ENCODE results near the gene KDM6B.

KDM6B gene

DNA sequence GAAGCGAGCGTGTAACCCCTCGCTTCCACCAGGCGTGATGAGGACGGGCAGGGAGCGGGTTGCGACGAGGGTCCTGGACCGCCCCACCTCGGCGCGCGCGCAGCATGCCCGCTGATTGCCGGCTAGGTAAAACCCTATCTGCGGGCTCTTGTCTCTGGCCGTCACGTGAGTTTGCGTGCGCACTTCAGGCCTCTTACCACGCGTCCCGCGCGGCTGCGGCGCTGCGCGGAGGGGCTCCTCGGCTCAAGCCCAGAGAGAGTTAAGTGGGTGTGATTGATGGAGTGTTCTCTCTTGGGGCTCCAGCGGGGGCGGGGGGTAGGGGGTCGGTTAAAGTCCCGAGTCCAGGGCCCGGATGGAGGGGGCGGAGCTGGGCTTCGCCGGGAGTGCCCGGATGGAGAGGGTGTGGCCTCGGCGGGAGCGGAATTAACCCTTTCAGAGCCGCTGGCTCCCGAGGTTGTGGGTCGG is 7.9 kb downstream of the KDM6B start:
- DNase-seq, result peak; percentile 67 to 80

DNA sequence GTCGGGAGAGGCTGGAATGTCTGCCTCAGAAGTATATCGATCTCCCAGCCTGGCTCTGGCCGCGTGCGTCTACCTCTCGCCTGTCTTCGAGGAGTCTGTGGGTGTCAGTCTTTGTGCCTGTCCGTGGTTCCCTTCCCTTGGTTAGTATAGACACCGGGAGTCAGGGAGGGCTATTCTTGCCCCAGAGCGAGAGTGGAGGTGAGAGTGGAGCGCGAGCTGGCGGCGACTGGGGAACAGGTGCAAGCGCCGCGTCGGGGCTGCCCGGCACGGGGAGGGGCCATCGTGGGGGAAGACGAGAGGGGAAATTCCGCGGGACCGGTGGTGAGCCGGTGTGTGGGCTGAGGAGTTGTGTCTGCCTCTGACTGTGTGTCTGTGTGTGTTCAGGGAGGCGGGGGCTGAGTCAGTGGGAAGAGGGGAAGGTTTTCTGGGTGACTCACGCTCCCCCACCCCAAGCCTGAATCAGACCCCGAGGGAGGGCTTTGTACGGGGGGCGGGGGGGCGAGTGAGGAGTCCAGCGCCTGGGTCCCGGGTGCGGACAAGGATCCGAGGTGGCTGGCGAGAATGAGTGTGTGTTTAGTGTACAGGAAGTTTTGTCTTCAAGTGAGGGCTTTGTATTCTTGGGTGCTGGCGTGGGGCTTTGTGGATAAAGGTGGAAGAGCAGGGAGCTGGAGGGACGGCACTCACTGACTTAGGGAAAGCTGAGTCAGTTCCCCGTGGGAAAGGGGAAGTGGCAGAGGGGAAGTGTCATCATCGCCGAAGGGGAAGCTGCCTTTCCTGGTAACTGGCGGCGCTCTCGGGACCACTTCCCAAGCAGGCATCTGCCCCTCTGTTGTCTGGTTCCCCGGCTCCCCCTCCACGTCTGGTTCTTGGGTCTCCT is 8.6 kb downstream of the KDM6B start:
- DNase-seq, result peak; percentile 72 to 73

DNA sequence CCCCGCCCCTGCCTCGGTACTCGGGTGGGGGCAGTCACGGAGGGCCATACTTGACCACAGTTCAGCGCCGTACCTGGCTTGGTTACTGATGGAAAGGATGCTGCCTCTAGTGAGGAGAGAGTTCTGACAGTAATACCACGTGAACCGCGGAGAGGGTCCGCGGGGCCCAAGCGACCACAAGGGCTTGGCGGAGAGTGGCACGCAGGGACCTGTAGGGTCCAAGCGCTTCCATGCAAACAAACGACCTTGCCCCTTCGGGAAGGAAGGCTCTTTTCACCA is 9.2 kb downstream of the KDM6B start:
- no peak for DNase-seq

DNA sequence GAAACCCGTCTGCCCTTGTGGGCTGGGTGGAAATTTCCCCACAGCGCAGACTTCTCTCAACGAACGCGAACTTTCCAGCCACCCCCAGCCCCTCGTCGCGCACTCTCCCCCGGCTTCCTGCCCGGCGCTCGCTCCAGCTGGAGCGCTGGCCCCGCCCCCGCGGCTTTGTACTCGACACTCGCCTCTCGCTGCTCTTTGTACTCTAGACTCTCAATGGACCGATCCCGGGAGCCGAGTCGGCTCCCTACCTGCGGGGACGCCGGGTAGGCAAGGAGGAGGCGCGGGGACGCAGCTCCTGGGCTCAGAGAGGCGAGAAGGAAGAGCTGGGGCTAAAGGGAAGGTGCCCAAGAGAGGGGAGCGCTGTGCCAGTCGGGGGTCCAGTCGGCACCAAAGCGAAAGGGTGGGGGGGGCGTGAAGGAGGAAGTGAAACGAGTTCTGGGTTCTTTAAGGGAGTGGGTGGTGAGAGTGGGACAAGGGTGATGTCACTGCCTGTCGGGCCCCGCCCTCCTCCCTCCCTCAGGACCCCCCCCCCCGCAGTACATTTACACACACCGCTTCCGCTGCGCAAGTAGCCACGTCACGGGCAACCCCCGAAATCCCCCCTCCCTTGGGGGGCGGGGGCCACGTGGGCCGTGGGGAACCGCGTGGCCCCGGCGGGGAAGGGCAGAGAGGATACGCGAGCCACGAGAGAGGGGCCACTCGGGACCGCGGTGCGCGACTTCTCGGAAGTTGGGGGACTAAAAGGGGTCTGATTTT is 9.7 kb downstream of the KDM6B start:
- peak; percentile 63 to 88 for DNase-seq

DNA sequence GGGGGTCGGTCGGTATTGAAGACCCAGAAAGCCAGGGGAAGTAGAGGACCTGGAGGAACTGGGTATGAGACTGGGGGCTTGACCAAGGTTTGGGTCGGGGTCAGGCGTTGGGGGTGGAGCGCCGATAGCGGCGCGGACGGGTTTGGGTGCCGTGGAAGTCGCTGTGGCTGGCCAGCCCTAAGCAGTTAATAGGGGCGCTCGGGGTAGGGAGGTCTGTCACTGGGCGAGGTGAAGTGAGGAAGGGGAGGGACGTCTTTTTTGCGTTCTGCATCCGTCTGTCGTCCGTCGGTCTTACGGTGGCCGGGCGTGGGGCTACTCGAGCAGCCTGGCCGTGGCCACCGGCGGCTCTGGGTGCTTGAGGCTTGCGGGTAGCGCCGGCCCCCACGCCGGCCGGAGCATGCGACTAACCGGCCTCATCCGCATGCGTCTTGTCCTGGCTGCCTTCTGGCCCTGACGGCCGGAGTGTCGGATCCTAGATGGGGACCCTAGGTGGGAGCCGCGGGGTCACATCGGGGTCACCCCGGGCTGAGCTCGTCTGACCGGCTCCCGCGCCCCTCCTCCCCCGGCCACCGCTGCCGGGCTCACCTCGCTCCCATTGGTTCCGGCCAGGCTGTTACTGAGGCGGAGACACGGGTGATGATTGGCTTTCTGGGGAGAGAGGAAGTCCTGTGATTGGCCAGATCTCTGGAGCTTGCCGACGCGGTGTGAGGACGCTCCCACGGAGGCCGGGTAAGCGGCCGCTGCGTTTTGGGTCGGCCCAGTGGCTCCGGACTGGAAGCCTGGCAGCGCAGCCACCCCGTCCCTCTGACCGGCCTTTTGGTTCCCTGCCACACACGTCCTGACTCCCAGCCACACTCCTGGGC is 10.5 kb downstream of the KDM6B start:
- peak; percentile 91 to 95 for DNase-seq

DNA sequence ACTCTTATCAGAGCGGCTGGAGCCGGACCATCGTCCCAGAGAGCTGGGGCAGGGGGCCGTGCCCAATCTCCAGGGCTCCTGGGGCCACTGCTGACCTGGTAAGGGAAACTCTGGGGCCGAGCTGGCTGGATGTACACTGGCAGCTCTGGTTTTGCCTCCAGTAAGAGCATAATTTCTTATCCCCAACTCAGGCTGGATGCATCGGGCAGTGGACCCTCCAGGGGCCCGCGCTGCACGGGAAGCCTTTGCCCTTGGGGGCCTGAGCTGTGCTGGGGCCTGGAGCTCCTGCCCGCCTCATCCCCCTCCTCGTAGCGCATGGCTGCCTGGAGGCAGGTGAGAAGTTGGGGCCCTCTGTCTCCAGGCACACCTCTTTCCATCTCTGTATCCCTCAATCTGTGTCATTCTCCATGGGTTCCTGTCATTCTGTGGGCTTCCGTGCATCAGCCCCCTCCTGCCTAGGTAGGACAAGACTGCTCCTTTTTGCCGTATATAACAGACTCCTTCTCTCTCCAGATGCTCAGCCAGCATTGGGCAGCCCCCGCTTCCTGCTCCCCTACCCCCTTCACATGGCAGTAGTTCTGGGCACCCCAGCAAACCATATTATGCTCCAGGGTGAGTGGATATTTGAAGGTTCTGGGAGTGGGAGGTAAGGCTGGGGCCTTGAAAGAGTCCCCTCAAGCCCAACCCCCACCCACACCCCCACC is 11.5 kb downstream of the KDM6B start:
- DNase-seq, result no peak

DNA sequence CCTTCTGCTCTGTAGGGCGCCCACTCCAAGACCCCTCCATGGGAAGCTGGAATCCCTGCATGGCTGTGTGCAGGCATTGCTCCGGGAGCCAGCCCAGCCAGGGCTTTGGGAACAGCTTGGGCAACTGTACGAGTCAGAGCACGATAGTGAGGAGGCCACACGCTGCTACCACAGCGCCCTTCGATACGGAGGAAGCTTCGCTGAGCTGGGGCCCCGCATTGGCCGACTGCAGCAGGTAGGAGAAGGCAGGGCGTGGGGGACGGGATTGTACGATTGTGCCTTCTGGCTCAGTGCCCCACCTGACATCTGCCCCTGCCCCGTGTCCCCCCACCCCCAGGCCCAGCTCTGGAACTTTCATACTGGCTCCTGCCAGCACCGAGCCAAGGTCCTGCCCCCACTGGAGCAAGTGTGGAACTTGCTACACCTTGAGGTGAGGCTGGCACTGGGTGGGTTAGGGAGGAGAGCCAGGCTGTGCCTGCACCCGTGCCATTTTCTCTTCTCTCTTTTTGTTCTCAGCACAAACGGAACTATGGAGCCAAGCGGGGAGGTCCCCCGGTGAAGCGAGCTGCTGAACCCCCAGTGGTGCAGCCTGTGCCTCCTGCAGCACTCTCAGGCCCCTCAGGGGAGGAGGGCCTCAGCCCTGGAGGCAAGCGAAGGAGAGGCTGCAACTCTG is 12.2 kb downstream of the KDM6B start:
- DNase-seq, result no peak

DNA sequence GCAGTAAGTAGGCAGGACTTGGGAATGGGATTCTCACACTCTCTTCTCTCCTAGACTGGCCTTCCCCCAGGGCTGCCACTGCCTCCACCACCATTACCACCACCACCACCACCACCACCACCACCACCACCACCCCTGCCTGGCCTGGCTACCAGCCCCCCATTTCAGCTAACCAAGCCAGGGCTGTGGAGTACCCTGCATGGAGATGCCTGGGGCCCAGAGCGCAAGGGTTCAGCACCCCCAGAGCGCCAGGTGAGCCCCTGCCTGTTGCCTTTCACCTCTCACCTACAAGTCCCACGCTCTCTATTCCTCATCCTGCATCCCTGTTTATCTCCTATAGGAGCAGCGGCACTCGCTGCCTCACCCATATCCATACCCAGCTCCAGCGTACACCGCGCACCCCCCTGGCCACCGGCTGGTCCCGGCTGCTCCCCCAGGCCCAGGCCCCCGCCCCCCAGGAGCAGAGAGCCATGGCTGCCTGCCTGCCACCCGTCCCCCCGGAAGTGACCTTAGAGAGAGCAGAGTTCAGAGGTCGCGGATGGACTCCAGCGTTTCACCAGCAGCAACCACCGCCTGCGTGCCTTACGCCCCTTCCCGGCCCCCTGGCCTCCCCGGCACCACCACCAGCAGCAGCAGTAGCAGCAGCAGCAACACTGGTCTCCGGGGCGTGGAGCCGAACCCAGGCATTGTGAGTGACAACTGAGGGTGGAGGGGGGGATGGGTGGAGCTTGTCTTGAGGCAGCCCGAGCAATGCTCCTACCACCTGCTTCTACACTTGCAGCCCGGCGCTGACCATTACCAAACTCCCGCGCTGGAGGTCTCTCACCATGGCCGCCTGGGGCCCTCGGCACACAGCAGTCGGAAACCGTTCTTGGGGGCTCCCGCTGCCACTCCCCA is 13.0 kb downstream of the KDM6B start:
- DNase-seq, result no peak

DNA sequence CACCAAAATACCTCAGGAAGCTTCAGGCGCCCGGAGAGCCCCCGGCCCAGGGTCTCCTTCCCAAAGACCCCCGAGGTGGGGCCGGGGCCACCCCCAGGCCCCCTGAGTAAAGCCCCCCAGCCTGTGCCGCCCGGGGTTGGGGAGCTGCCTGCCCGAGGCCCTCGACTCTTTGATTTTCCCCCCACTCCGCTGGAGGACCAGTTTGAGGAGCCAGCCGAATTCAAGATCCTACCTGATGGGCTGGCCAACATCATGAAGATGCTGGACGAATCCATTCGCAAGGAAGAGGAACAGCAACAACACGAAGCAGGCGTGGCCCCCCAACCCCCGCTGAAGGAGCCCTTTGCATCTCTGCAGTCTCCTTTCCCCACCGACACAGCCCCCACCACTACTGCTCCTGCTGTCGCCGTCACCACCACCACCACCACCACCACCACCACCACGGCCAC is 14.1 kb downstream of the KDM6B start:
- DNase-seq, result no peak

DNA sequence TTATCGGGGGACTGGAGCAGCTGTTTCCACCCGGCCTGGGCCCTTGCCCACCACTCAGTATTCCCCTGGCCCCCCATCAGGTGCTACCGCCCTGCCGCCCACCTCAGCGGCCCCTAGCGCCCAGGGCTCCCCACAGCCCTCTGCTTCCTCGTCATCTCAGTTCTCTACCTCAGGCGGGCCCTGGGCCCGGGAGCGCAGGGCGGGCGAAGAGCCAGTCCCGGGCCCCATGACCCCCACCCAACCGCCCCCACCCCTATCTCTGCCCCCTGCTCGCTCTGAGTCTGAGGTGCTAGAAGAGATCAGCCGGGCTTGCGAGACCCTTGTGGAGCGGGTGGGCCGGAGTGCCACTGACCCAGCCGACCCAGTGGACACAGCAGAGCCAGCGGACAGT is 14.7 kb downstream of the KDM6B start:
- DNase-seq, result no peak

DNA sequence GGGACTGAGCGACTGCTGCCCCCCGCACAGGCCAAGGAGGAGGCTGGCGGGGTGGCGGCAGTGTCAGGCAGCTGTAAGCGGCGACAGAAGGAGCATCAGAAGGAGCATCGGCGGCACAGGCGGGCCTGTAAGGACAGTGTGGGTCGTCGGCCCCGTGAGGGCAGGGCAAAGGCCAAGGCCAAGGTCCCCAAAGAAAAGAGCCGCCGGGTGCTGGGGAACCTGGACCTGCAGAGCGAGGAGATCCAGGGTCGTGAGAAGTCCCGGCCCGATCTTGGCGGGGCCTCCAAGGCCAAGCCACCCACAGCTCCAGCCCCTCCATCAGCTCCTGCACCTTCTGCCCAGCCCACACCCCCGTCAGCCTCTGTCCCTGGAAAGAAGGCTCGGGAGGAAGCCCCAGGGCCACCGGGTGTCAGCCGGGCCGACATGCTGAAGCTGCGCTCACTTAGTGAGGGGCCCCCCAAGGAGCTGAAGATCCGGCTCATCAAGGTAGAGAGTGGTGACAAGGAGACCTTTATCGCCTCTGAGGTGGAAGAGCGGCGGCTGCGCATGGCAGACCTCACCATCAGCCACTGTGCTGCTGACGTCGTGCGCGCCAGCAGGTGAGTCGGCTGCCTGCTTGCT is 15.2 kb downstream of the KDM6B start:
- DNase-seq, result no peak

DNA sequence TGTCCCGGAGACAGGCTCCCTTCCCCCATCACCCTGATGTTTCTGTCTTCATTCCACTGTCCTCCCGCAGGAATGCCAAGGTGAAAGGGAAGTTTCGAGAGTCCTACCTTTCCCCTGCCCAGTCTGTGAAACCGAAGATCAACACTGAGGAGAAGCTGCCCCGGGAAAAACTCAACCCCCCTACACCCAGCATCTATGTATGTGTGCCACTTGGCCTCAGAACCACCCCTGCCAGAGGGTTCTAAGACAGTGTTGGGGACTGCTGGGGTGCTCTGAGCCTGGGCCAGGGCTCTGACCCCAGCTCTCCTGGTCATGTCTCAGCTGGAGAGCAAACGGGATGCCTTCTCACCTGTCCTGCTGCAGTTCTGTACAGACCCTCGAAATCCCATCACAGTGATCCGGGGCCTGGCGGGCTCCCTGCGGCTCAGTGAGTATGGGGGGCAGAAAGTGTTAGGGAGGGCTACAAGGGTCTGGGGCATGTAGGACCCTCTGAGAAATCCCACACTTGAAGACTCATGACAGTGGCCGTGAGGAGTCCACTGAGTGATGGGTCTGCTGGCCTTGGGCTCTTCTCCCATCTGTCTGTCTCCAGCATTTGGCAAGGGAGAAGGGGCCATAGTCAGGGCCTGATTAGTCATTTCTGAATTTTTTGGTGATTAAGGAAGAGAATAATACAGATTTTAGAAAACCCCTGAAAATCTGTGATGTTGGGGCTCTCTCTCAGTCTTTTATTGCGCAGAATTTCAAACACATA is 15.9 kb downstream of the KDM6B start:
- DNase-seq, result no peak

DNA sequence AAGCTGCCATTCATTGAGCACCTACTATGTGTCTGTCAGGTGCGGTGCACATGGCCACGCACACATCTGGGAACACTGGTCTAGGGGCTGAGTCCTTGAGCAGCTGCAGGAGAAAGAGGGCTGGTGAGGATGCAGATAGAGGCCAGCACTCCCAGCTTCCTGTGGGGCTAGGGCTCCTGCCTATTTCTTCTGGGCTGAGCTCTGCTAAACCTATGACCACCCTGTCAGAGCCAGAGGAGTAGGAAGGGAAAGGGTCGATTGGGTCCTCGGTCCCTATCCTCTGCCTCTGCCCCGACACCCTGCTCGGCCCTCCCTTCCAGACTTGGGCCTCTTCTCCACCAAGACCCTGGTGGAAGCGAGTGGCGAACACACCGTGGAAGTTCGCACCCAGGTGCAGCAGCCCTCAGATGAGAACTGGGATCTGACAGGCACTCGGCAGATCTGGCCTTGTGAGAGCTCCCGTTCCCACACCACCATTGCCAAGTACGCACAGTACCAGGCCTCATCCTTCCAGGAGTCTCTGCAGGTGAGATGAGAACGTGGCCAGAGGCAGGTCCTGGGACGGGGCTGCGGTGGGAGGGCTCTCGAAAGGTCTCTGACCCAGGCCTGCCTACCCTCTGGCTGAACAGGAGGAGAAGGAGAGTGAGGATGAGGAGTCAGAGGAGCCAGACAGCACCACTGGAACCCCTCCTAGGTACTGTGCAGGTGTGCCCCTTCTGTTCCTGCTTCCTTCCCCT is 16.9 kb downstream of the KDM6B start:
- DNase-seq, result no peak

DNA sequence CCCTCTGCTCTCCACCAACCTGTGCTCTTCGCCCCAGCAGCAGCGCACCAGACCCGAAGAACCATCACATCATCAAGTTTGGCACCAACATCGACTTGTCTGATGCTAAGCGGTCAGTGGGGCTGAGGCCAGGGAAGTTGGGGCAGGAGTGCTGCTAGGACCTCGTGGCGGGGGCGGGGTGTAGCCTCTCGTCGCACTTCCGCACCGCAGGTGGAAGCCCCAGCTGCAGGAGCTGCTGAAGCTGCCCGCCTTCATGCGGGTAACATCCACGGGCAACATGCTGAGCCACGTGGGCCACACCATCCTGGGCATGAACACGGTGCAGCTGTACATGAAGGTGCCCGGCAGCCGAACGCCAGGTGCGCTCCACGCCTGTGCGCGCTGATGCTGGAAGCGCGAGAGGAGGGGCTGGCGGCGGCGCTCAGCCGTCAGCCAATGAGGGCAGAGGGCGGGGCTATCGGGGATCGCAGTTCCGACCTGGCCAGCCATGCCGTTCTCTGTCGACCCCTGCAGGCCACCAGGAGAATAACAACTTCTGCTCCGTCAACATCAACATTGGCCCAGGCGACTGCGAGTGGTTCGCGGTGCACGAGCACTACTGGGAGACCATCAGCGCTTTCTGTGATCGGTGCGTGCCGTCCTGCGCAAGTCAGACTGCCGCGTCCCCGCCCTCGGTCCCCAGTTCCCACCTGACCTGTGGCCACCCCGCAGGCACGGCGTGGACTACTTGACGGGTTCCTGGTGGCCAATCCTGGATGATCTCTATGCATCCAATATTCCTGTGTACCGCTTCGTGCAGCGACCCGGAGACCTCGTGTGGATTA is 17.6 kb downstream of the KDM6B start:
- peak in 1 of 2 experiments; percentile 21 for DNase-seq

DNA sequence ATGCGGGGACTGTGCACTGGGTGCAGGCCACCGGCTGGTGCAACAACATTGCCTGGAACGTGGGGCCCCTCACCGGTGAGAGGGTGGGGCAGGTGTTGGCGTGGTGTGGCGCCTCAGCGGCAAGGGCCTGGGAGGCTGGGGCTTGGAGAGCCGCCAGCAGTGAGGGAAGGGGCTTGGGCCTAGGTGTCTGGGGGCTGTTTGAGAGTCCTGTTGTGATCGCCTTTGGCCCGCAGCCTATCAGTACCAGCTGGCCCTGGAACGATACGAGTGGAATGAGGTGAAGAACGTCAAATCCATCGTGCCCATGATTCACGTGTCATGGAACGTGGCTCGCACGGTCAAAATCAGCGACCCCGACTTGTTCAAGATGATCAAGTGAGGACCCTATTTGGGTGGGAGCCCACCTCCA is 18.2 kb downstream of the KDM6B start:
- DNase-seq, result no peak

DNA sequence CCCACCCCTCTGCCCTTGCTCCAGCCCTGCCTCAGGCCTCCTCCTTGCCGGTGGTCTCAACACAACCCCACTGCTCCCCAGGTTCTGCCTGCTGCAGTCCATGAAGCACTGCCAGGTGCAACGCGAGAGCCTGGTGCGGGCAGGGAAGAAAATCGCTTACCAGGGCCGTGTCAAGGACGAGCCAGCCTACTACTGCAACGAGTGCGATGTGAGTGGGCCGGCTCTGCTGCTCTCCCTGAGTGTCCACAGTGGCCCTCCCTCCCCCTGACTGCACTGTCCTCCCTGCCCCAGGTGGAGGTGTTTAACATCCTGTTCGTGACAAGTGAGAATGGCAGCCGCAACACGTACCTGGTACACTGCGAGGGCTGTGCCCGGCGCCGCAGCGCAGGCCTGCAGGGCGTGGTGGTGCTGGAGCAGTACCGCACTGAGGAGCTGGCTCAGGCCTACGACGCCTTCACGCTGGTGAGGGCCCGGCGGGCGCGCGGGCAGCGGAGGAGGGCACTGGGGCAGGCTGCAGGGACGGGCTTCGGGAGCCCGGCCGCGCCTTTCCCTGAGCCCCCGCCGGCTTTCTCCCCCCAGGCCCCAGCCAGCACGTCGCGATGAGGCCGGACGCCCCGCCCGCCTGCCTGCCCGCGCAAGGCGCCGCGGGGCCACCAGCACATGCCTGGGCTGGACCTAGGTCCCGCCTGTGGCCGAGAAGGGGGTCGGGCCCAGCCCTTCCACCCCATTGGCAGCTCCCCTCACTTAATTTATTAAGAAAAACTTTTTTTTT is 19.1 kb downstream of the KDM6B start:
- DNase-seq, result no peak

DNA sequence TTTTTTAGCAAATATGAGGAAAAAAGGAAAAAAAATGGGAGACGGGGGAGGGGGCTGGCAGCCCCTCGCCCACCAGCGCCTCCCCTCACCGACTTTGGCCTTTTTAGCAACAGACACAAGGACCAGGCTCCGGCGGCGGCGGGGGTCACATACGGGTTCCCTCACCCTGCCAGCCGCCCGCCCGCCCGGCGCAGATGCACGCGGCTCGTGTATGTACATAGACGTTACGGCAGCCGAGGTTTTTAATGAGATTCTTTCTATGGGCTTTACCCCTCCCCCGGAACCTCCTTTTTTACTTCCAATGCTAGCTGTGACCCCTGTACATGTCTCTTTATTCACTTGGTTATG is 19.6 kb downstream of the KDM6B start:
- DNase-seq, result no peak
